Bronchial epithelial cell (primary cell): ENCODE data around the gene NRIP1. TPM values are rescaled to one million over a fixed set of nuclear protein-coding genes. Genes with fewer than 3 reads are reported as not detected.

Experiments used
- DNase-seq: peaks from one replicate; pipeline ENCODE4 v3.0.0-alpha.2; 2010; ENCODE audit warnings: low read depth
- FAIRE-seq: peaks from 2 replicates; lab custom pipeline; 2011; peaks lifted over from hg19 to GRCh38; lab: Jason Lieb, UNC
- H3K27me3 ChIP-seq: 2 replicates; pipeline ENCODE4 v1.5.1; 2011; ENCODE audit warnings: low read length; ENCODE audit not compliant: control insufficient read depth, insufficient read depth
- H3K36me3 ChIP-seq: 2 replicates; pipeline ENCODE4 v1.5.1; 2011; ENCODE audit warnings: low read length; ENCODE audit not compliant: control insufficient read depth, insufficient read depth
- H3K4me3 ChIP-seq: 2 replicates; pipeline ENCODE4 v1.5.1; 2011; ENCODE audit warnings: mild to moderate bottlenecking, low read depth, low read length, control low read depth
- total RNA-seq: library from RNA; depleted of rRNA; stranded (reverse); fragments of >200 nt; gene quantifications from 2 replicates; pipeline ENCODE4 v1.2.1, GENCODE V29; 2014
- TF ChIP-seq, protein P1 (sequence below): IDR thresholded peaks from 2 replicates; pipeline ENCODE4 v1.5.1; 2011; ENCODE audit warnings: mild to moderate bottlenecking, moderate library complexity, low read length, control low read depth, inconsistent platforms; ENCODE audit not compliant: insufficient read depth, severe bottlenecking

NRIP1 gene
- total RNA-seq, 1 donor from 2014 or later = 64.0 TPM

DNA sequence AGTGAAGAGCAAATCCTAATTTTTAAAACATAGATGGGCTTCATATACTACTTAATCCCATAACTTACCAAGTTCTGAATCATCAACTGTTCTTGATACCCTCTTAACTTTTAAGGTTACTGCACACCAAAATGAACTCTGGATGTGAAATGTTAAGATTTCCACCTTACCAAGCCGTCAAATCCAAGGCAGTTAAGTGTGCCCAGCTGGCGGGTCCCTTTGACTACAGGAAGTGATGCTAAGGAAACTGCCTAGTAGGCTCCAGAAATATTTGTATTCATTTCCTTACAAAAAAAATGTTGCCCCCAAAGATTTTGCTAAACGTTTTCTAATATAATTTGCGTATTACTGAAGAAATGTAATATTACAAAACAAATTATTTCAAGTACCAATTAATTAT is 10.7 kb downstream of the NRIP1 start:
- DNase-seq (no peak), FAIRE-seq (no peak)
- H3K4me3 ChIP-seq = no peak overlapping the region
- no peaks in the 10 kb centered on the region for H3K27me3 ChIP-seq
- TF ChIP-seq, protein P1, sequence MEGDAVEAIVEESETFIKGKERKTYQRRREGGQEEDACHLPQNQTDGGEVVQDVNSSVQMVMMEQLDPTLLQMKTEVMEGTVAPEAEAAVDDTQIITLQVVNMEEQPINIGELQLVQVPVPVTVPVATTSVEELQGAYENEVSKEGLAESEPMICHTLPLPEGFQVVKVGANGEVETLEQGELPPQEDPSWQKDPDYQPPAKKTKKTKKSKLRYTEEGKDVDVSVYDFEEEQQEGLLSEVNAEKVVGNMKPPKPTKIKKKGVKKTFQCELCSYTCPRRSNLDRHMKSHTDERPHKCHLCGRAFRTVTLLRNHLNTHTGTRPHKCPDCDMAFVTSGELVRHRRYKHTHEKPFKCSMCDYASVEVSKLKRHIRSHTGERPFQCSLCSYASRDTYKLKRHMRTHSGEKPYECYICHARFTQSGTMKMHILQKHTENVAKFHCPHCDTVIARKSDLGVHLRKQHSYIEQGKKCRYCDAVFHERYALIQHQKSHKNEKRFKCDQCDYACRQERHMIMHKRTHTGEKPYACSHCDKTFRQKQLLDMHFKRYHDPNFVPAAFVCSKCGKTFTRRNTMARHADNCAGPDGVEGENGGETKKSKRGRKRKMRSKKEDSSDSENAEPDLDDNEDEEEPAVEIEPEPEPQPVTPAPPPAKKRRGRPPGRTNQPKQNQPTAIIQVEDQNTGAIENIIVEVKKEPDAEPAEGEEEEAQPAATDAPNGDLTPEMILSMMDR = no peak
- H3K36me3 ChIP-seq = no peaks in the 10 kb centered on the region

DNA sequence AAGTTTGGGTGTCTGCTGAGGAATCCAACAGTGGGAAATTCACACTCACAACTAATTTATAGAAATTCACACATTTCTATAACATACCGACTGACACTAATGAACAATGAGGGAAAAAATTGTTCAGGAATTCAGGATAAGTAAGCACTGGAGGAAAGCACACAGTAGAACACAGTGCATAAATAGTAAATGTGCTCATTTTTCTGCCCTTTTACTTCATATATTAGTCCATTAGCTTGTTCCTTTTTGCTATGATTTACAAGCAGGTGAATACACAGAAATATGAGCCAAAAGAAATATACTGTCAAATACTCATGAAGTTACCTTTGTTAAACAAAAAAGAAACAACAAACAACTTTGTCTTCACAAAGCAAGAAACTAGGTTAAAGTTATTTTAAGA is 11.3 kb downstream of the NRIP1 start:
- no peaks in the 10 kb centered on the region for H3K27me3 ChIP-seq
- no peaks in the 10 kb centered on the region for H3K36me3 ChIP-seq
- TF ChIP-seq, protein P1 = no peak
- H3K4me3 ChIP-seq = no peak overlapping the region
- DNase-seq (no peak), FAIRE-seq (no peak)

DNA sequence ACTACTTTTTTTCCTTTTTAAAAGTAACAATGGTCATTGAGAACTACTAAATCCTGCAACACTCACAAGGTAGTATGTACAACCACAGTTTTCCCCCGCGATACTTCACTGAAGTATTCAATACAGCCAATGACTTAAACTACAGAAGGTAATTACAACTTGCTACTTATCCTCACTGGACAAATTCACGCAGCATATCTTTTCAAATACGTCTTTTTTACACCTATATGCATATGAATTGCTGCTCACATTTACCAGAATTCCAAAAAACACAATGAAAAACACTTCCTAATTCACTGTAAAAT is 12.4 kb downstream of the NRIP1 start:
- no peak for DNase-seq
- Histone ChIP-seq H3K27me3 (no peaks in the 10 kb centered on the region), H3K36me3 (no peaks in the 10 kb centered on the region), H3K4me3 (no peak overlapping the region)
- FAIRE-seq = no peak
- TF ChIP-seq, protein P1 = no peak

DNA sequence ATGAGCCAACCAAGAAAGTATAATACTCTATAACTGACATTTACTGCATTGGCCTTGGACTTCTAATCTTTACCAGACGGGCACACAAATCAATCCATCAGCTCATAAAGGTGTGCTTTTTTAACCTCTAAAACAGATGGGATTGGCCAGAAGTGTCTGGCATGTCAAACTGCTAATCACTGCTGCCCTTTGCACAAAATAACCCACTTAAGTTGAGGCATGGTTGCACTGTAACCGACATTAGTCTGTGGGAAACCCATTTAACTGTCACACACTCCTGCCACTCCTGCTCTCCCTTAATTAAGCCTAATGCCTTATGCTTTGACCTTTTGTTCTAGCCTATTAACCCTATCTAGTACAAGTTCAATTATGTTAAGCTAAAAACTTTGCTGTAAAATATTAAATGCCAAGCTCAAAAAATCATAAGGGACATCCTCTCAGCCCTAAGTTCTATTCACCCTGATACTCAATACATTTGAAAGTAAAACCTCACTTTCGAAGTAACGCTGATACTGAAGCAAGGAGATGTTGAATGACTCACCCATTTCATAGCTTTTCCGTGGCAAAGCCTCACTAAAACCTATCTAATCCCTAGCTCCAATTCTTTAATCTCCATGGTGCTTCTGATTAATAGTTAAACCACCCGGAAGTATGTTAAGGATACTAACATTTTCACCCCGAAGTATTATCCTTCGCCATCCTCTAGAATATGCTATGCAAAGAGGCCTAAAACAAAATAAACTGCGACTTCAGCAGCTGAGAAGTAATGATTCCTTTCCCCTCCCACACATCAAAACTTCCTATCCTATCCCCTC is 12.9 kb downstream of the NRIP1 start:
- Histone ChIP-seq H3K4me3 (no peak overlapping the region), H3K36me3 (no peaks in the 10 kb centered on the region), H3K27me3 (no peaks in the 10 kb centered on the region)
- TF ChIP-seq, protein P1 = no peak
- FAIRE-seq (no peak), DNase-seq (no peak)

DNA sequence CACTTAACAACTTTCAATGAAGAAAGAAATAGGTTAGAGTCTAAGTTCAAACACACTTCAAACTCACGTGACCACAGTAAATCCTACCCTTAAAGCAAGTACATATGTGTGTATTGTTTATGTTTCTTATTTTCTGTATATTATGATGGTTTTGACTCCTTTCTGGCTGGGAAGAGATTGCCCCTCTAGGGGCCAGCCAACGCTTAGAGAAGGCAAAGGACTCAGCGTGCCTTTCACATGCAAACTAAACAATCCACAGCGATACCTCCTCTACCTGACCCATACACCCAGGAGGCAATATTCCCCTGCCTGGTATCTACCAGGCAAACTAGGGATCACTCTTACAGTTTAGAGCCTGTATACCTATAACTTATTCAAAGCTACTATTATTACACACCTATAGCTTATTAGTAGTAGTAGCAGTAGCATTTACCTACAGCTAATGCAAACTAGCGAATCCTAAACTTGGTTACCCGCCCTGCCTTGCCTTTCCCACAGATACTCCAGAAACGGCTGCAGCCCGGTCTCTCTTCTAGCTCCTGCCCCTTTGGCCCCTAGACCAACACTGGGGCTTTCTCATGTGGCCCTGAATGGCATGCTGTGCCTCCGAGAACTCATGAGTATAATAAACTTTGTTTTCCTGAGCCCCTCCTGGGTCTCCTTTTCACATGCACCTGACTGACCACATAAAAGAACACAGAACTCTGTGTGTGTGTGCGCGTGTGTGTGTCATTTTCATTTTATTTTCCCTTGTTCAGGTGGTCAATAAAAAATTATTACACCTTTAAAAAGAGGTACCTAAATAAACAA is 14.0 kb downstream of the NRIP1 start:
- DNase-seq (no peak), FAIRE-seq (no peak)
- TF ChIP-seq, protein P1 = no peak
- no peak overlapping the region for H3K4me3 ChIP-seq
- no peaks in the 10 kb centered on the region for H3K36me3 ChIP-seq
- no peaks in the 10 kb centered on the region for H3K27me3 ChIP-seq
